SU-DHL-6 (cell line): Measurements from ENCODE around the gene MKI67.

Experiments
- H2AFZ ChIP-seq: fragments of 200-600 bp; sonication (generic); 2 replicates; pipeline ENCODE4 v1.6.1; 2014; ENCODE audit warnings: low read depth, mild to moderate bottlenecking, moderate library complexity, mixed read lengths, antibody characterized with exemption, low read length; ENCODE audit not compliant: severe bottlenecking
- H3F3A ChIP-seq: fragments of 200-600 bp; shearing (Covaris generic); 2 replicates; pipeline ENCODE4 v1.6.0; 2016; ENCODE audit warnings: antibody characterized with exemption, mild to moderate bottlenecking; ENCODE audit not compliant: insufficient read depth
- H3K27ac ChIP-seq: fragments of 200-600 bp; sonication (generic); 2 replicates; pipeline ENCODE4 v1.5.1; 2016; ENCODE audit warnings: low read depth, mild to moderate bottlenecking, low read length, moderate library complexity, mixed read lengths
- H3K27me3 ChIP-seq: fragments of 200-600 bp; sonication (generic), shearing (Covaris generic); 2 replicates; pipeline ENCODE4 v1.6.0; 2014; ENCODE audit warnings: mild to moderate bottlenecking, low read length
- H3K36me3 ChIP-seq: fragments of 200-600 bp; sonication (generic); 2 replicates; pipeline ENCODE4 v1.6.1; 2014; ENCODE audit warnings: mild to moderate bottlenecking, low read length, mixed read lengths
- H3K4me2 ChIP-seq: fragments of 300-600, 200-600 bp; shearing (Covaris generic), sonication (generic); 2 replicates; pipeline ENCODE4 v1.6.0; 2014; ENCODE audit warnings: low read length, low read depth, mild to moderate bottlenecking; ENCODE audit not compliant: poor library complexity, severe bottlenecking
- H3K4me3 ChIP-seq: fragments of 200-600 bp; sonication (generic); 2 replicates; pipeline ENCODE4 v1.5.1; 2014; ENCODE audit warnings: antibody characterized with exemption, low read length, mild to moderate bottlenecking, mixed read lengths; ENCODE audit not compliant: insufficient read depth, poor library complexity, severe bottlenecking
- H3K79me2 ChIP-seq: fragments of 200-600 bp; sonication (generic); 2 replicates; pipeline ENCODE4 v1.6.1; 2014; ENCODE audit warnings: mild to moderate bottlenecking, low read length, moderate library complexity; ENCODE audit not compliant: insufficient read depth
- H3K9ac ChIP-seq: fragments of 200-600 bp; sonication (generic); 2 replicates; pipeline ENCODE4 v1.7.0; 2014; ENCODE audit warnings: mild to moderate bottlenecking, low read length
- H3K9me2 ChIP-seq: fragments of 200-600 bp; sonication (generic); replicated peaks from 2 replicates; pipeline ENCODE4 v1.6.1; 2014; ENCODE audit warnings: low read length; ENCODE audit not compliant: insufficient read depth
- H3K9me3 ChIP-seq: fragments of 200-600 bp; sonication (generic); 2 replicates; pipeline ENCODE4 v1.6.1; 2014; ENCODE audit warnings: low read length, mixed read lengths; ENCODE audit not compliant: insufficient read depth
- H4K20me1 ChIP-seq: fragments of 200-600 bp; sonication (generic); 2 replicates; pipeline ENCODE4 v1.6.1; 2014; ENCODE audit warnings: low read depth, mild to moderate bottlenecking, antibody characterized with exemption, low read length, moderate library complexity, mixed read lengths
- EZH2phosphoT487 ChIP-seq: fragments of 200-600 bp; sonication (generic), shearing (Covaris generic); conservative IDR thresholded peaks from 2 replicates; pipeline ENCODE4 v1.6.1; 2018; ENCODE audit warnings: mild to moderate bottlenecking, antibody characterized with exemption, low read length, moderate library complexity, mixed read lengths
- TF ChIP-seq, protein P1 (sequence below): fragments of 200-600 bp; sonication (generic); IDR thresholded peaks from one replicate; pipeline ENCODE4 v1.5.1; 2017; ENCODE audit warnings: antibody characterized with exemption, mild to moderate bottlenecking, low read length, moderate library complexity; ENCODE audit not compliant: insufficient read depth, poor library complexity, severe bottlenecking

Gene MKI67

DNA sequence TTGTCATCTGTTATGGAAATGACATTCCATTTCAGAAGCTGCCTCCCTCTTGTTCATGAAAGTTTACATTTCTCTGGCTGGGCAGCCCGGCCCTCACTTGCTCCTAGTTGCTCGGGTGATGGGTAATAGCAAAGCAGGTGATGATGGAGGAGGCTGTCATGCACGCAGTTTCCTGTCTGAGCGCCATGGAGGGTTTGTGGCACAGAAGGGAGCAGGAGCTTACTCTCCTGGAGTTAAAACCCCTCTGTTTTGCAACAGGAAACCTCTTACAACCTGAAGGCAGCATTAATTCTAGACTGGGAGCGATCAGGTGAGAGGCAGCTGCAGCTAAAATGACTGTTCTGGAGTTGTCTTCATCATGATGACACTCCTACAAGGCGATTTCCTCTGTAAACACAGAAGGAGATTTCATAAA is 34.1 kb upstream of the MKI67 start:
- no peaks in the 10 kb centered on the region for H3K36me3 ChIP-seq
- no peak overlapping the region for H3K9ac ChIP-seq
- H3K27ac ChIP-seq: no peak overlapping the region

DNA sequence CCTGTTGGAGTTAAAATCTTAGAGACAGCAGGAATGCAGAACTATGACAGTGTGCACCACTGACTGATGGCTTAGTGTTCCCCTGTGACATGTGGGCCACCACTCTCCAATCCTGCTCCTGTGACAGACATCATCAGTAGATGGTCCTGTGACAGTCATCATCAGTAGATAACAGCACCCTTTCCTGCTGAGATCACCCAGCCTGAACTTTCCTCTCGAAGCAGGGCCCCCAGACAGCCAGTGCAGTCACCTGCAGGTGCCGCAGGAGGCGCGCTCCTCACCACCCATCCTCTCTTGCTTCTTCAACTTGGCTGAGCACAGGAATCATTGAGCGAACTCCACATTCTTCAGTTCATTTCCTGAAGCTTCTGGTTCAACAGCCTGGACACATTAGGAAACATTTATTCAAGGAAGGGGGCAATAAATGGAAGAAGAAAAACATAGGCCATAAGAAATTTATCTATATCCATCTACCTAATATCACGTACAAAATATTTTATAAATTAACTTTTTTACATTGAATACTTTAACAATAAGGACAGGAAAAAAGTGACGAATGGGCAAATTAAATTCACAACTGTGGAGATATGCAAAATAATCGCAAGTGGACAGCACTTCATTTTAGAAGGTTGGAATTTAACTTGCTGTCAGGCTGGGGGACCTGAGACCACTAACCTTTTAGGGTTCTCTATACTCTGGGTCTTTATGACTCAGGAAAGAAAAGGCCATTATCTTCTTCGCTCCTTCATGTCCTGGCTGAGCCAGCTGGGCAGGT is 32.0 kb upstream of the MKI67 start:
- no peak overlapping the region for H3K4me2 ChIP-seq
- no peak overlapping the region for H3K27ac ChIP-seq
- no peaks in the 10 kb centered on the region for H3K9me3 ChIP-seq
- no peak overlapping the region for H3K9ac ChIP-seq
- no peaks in the 10 kb centered on the region for H3K9me2 ChIP-seq
- TF ChIP-seq EZH2phosphoT487: no peak
- TF ChIP-seq, protein P1, sequence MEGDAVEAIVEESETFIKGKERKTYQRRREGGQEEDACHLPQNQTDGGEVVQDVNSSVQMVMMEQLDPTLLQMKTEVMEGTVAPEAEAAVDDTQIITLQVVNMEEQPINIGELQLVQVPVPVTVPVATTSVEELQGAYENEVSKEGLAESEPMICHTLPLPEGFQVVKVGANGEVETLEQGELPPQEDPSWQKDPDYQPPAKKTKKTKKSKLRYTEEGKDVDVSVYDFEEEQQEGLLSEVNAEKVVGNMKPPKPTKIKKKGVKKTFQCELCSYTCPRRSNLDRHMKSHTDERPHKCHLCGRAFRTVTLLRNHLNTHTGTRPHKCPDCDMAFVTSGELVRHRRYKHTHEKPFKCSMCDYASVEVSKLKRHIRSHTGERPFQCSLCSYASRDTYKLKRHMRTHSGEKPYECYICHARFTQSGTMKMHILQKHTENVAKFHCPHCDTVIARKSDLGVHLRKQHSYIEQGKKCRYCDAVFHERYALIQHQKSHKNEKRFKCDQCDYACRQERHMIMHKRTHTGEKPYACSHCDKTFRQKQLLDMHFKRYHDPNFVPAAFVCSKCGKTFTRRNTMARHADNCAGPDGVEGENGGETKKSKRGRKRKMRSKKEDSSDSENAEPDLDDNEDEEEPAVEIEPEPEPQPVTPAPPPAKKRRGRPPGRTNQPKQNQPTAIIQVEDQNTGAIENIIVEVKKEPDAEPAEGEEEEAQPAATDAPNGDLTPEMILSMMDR: no peak
- no peak overlapping the region for H3K4me3 ChIP-seq
- no peak overlapping the region for H2AFZ ChIP-seq
- H4K20me1 ChIP-seq: no peaks in the 10 kb centered on the region
- no peaks in the 10 kb centered on the region for H3F3A ChIP-seq
- H3K27me3 ChIP-seq: no peaks in the 10 kb centered on the region; the same call in 1 of the 2 replicates
- no peaks in the 10 kb centered on the region for H3K79me2 ChIP-seq
- H3K36me3 ChIP-seq: no peaks in the 10 kb centered on the region

More for the DNA sequence above, 34.1 kb upstream of the MKI67 start:
- Histone ChIP-seq H3K9me2 (no peaks in the 10 kb centered on the region), H2AFZ (no peak overlapping the region), H3K4me3 (no peak overlapping the region), H3K9me3 (no peaks in the 10 kb centered on the region), H3F3A (no peaks in the 10 kb centered on the region), H3K27me3 (no peaks in the 10 kb centered on the region; the same call in 1 of the 2 replicates), H4K20me1 (no peaks in the 10 kb centered on the region), H3K4me2 (no peak overlapping the region), H3K79me2 (no peaks in the 10 kb centered on the region)
- TF ChIP-seq EZH2phosphoT487: no peak
- TF ChIP-seq, protein P1: no peak

DNA sequence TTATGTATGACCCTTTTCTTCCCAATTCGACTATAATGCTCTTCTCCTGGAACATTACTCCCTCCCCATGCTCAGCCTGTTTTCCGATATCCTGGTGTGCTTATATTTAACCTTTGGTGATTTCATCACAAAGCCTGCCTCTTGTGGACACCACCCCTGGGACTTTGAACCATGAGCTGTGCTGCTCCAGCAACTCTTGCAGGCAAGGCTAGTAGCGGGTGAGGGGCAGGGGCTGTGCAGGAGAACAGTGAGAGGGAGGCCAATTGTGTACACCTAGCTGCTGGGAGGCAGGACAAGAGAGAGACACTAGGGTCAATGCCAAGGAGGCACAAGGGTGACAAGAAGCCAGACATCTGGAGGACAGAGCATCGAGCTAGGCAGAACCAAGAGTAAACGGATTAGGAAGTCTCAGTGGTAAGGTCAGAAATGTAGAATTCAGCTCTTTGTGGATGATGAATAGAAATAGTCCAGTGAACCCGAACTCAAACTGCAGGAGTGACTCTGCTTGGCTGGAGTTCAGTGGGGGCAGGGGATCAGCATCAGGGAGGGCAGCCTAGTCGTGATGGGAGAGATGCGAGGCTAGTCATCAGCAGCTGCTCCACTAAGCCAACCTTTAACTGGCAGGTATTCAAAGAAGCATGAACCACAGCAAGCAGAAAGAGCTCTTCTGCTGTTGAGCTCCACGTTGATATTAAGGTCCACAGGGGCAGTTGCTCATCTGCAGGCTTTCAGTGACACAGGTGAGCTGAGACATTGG is 31.0 kb upstream of the MKI67 start:
- Histone ChIP-seq H3K9me3 (no peaks in the 10 kb centered on the region), H4K20me1 (no peaks in the 10 kb centered on the region), H3K9me2 (no peaks in the 10 kb centered on the region), H3K27ac (no peak overlapping the region), H3K36me3 (no peaks in the 10 kb centered on the region), H3K4me2 (no peak overlapping the region), H3K9ac (no peak overlapping the region), H3K27me3 (no peaks in the 10 kb centered on the region; the same call in 1 of the 2 replicates), H2AFZ (no peak overlapping the region), H3F3A (no peaks in the 10 kb centered on the region), H3K4me3 (no peak overlapping the region), H3K79me2 (no peaks in the 10 kb centered on the region)
- no peak for TF ChIP-seq EZH2phosphoT487
- TF ChIP-seq, protein P1: no peak
